Peyer's patch (tissue), 4 donors: ENCODE data around the gene MED13L. TPM values are rescaled to one million over a fixed set of nuclear protein-coding genes. Genes with fewer than 3 reads are reported as not detected.

Experiments
- DNase-seq, 3 donors: peaks; one replicate each; pipeline ENCODE4 v3.0.0-alpha.2; 2017 to 2019
- H3K27ac ChIP-seq, 4 donors: fragments of 200-600 bp; sonication (generic); one replicate each; pipeline ENCODE4 v1.5.1; 2016 to 2019
- H3K27me3 ChIP-seq, 2 donors: fragments of 200-600 bp; sonication (generic); one replicate each; pipeline ENCODE4 v1.5.1; 2019
- H3K36me3 ChIP-seq, 3 donors: fragments of 200-600 bp; sonication (generic); one replicate each; pipeline ENCODE4 v1.5.1; 2016 to 2019
- H3K4me1 ChIP-seq, 4 donors: fragments of 200-600 bp; sonication (generic); one replicate each; pipeline ENCODE4 v1.5.1; 2016 to 2019
- H3K4me3 ChIP-seq, 4 donors: fragments of 200-600 bp; sonication (generic); 1 replicate in 3 of 4; 2 replicates in 1 of 4; pipeline ENCODE4 v1.5.1; 2016 to 2019; ENCODE audit warnings: mild to moderate bottlenecking in 1 of 4
- H3K9me3 ChIP-seq, 4 donors: fragments of 200-600 bp; sonication (generic); one replicate each; pipeline ENCODE4 v1.5.1; 2016 to 2019; ENCODE audit warnings: mild to moderate bottlenecking in 1 of 4
- POLR2A ChIP-seq, 2 donors: fragments of 450-650 bp; IDR thresholded peaks; one replicate each; pipeline ENCODE4 v1.5.1; 2017; ENCODE audit warnings: antibody characterized with exemption in 2 of 2, mild to moderate bottlenecking in 2 of 2, moderate library complexity in 2 of 2
- total RNA-seq, 4 donors: library from RNA; depleted of rRNA; stranded (reverse); fragments of >200 nt; gene quantifications; one replicate each; pipeline ENCODE4 v1.1.0, GENCODE V29; 2016
- TF ChIP-seq, protein P1 (sequence below), 6 experiments: fragments of 450-650 bp in 4 of 6; fragments of 200-600 bp in 2 of 6; sonication (generic) in 1 of 6; IDR thresholded peaks; one replicate each; pipeline ENCODE4 v1.5.1; 2017 to 2019; ENCODE audit warnings: antibody characterized with exemption in 6 of 6, mild to moderate bottlenecking in 3 of 6, moderate library complexity in 1 of 6

The MED13L gene
- total RNA-seq, 4 donors from 2014 or later, result 127 to 181 (median 145) TPM

DNA sequence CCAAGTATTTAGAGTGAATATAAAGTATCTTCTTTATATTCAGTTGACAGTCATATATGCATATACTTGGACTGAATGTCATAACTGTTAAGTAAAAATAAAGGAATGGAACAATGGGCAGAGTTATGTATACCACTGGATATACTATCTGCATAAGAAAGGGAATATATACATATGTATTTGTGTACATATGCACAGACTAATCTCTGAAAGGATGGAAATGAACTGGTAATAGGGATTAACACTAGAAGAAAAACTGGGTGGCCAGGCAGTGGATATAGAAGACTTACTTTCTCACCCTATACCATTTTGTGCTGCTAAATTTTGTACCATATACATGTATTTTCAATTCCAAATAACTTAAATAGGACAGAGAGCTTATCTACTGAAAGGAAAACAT, 200.1 kb downstream of the MED13L start:
- Histone ChIP-seq H3K4me1 (no peaks in the 10 kb centered on the region), H3K4me3 (no peak overlapping the region)
- DNase-seq, result no peak

GRCh38 chr12:116076399-116076798, 201.1 kb downstream of the MED13L start:
- Histone ChIP-seq H3K4me3 (no peak overlapping the region), H3K4me1 (no peaks in the 10 kb centered on the region), H3K27me3 (no peaks in the 10 kb centered on the region), H3K9me3 (no peaks in the 10 kb centered on the region), H3K27ac (no peak overlapping the region), H3K36me3 (no peaks in the 10 kb centered on the region)
- DNase-seq, result no peak
- TF ChIP-seq POLR2A (IDR thresholded peaks at IDR 0.05), result no peak
- TF ChIP-seq, protein P1, sequence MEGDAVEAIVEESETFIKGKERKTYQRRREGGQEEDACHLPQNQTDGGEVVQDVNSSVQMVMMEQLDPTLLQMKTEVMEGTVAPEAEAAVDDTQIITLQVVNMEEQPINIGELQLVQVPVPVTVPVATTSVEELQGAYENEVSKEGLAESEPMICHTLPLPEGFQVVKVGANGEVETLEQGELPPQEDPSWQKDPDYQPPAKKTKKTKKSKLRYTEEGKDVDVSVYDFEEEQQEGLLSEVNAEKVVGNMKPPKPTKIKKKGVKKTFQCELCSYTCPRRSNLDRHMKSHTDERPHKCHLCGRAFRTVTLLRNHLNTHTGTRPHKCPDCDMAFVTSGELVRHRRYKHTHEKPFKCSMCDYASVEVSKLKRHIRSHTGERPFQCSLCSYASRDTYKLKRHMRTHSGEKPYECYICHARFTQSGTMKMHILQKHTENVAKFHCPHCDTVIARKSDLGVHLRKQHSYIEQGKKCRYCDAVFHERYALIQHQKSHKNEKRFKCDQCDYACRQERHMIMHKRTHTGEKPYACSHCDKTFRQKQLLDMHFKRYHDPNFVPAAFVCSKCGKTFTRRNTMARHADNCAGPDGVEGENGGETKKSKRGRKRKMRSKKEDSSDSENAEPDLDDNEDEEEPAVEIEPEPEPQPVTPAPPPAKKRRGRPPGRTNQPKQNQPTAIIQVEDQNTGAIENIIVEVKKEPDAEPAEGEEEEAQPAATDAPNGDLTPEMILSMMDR (IDR thresholded peaks at IDR 0.05), result no peak

More for the DNA sequence above, 200.1 kb downstream of the MED13L start:
- TF ChIP-seq, protein P1 (IDR thresholded peaks at IDR 0.05), result no peak
- TF ChIP-seq POLR2A (IDR thresholded peaks at IDR 0.05), result no peak
- Histone ChIP-seq H3K27ac (no peak overlapping the region), H3K9me3 (no peaks in the 10 kb centered on the region), H3K27me3 (no peaks in the 10 kb centered on the region), H3K36me3 (no peaks in the 10 kb centered on the region)

DNA sequence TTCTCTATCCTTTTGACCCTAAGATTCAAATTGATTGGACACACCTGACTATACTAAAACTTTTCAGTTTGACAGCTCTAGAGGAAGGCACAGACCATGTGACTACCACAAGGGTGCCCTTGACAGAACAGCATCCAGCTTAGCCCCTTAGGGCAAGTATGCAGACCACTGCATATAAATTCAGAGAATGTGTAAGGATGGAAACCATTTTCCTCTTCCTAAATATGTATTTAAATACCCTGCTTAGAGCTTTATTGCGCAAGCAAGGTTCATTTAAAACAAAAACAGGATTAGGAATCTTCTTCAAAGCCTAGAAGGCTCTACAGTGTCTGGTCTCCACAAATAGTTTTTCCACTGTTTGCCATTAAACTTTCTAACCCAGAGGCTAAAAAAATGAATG, 202.8 kb downstream of the MED13L start:
- Histone ChIP-seq H3K9me3 (no peaks in the 10 kb centered on the region), H3K27me3 (no peaks in the 10 kb centered on the region), H3K4me1 (no peaks in the 10 kb centered on the region), H3K27ac (no peak overlapping the region), H3K36me3 (no peaks in the 10 kb centered on the region), H3K4me3 (no peak overlapping the region)
- DNase-seq, result no peak
- no peak for TF ChIP-seq POLR2A (IDR thresholded peaks at IDR 0.05)
- TF ChIP-seq, protein P1 (IDR thresholded peaks at IDR 0.05), result no peak

- H3K4me1 ChIP-seq, result no peaks in the 10 kb centered on the region
- no peak overlapping the region for H3K4me3 ChIP-seq
- no peaks in the 10 kb centered on the region for H3K36me3 ChIP-seq
- H3K9me3 ChIP-seq, result no peaks in the 10 kb centered on the region
- no peak overlapping the region for H3K27ac ChIP-seq
- TF ChIP-seq, protein P1 (IDR thresholded peaks at IDR 0.05), result no peak
- no peak for TF ChIP-seq POLR2A (IDR thresholded peaks at IDR 0.05)
- DNase-seq, result no peak
- H3K27me3 ChIP-seq, result no peaks in the 10 kb centered on the region
Observed at GRCh38 chr12:116071555-116072230, 205.8 kb downstream of the MED13L start.

DNA sequence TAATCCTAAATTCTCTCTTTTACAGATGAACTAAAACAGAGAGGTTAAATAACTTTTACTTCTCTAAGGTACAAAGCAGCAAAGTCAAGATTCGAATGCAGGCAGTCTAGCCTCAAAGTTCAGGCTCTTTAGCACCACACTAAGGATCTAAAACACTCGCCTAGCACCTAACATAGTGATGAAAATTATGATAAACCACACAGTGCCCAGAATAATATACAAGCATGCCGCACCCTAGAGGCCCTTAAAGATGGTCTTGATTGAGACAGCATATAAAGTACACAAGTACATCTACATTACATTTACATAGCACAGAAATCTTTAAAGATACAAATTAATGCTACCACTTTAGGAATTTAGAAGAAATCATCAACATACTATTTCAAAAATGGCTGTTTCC, 207.0 kb downstream of the MED13L start:
- H3K36me3 ChIP-seq, result no peaks in the 10 kb centered on the region
- H3K4me1 ChIP-seq, result peaks cover 0 to 10% (median 0%) of the 10 kb centered on the region in 4 donors
- H3K9me3 ChIP-seq, result no peaks in the 10 kb centered on the region
- no peak overlapping the region for H3K4me3 ChIP-seq
- no peak overlapping the region for H3K27ac ChIP-seq
- H3K27me3 ChIP-seq, result no peaks in the 10 kb centered on the region
- DNase-seq, result no peak
- TF ChIP-seq POLR2A (IDR thresholded peaks at IDR 0.05), result no peak
- TF ChIP-seq, protein P1 (IDR thresholded peaks at IDR 0.05), result no peak
